ENCODE data around the gene PDK2.
A peak's percentile ranks its signal among the peaks of the same experiment; 100 is the strongest.

PDK2 gene

GRCh38 chr17:50120475-50121253 lies 25.5 kb downstream of the PDK2 start:
- DNase-seq, result no peak

GRCh38 chr17:50122945-50123344 lies 27.8 kb downstream of the PDK2 start:
- no peak for DNase-seq

GRCh38 chr17:50123649-50124349 lies 28.6 kb downstream of the PDK2 start:
- no peak for DNase-seq

GRCh38 chr17:50125420-50125997 lies 30.4 kb downstream of the PDK2 start:
- no peak for DNase-seq

GRCh38 chr17:50127697-50128361 lies 32.7 kb downstream of the PDK2 start:
- no peak for DNase-seq

GRCh38 chr17:50128441-50129352 lies 33.5 kb downstream of the PDK2 start:
- DNase-seq, result no peak

GRCh38 chr17:50129353-50129727 lies 34.2 kb downstream of the PDK2 start:
- no peak for DNase-seq

GRCh38 chr17:50129728-50130558 lies 34.8 kb downstream of the PDK2 start, which contains the start of gene SAMD14:
SAMD14 (minus strand) TSS chr17:50130160; CDS start chr17:50124959, 5,201 bp downstream.
- DNase-seq, result peak in 1 of 2 donors; percentile 14

- no peak for DNase-seq
Measured at GRCh38 chr17:50130559-50131305, 35.6 kb downstream of the PDK2 start.

GRCh38 chr17:50132104-50132794 lies 37.1 kb downstream of the PDK2 start:
- no peak for DNase-seq

GRCh38 chr17:50133028-50133768 lies 38.0 kb downstream of the PDK2 start:
- DNase-seq, result no peak

- no peak for DNase-seq
Measured at GRCh38 chr17:50133769-50134099, 38.6 kb downstream of the PDK2 start.

GRCh38 chr17:50134206-50135110 lies 39.3 kb downstream of the PDK2 start:
- DNase-seq, result no peak

GRCh38 chr17:50135316-50136095 lies 40.4 kb downstream of the PDK2 start:
- DNase-seq, result no peak

- DNase-seq, result no peak
Measured at GRCh38 chr17:50136096-50136687, 41.0 kb downstream of the PDK2 start.

GRCh38 chr17:50137042-50137441 lies 41.9 kb downstream of the PDK2 start:
- DNase-seq, result no peak

GRCh38 chr17:50139185-50139783 lies 44.1 kb downstream of the PDK2 start:
- no peak for DNase-seq

All from bone marrow (tissue), 2 donors.